ENCODE data around the gene KIF3C.

The KIF3C gene

GRCh38 chr2:25991965-25992364, 9.7 kb upstream of the KIF3C start:
- TF ChIP-seq MYC (IDR thresholded peaks at IDR 0.05; ENCODE audit: low read depth, low read length) = no peak
- TF ChIP-seq POLR2A (IDR thresholded peaks at IDR 0.05; ENCODE audit: extremely low read depth, insufficient read length) = no peak
- TF ChIP-seq CTCF (IDR thresholded peaks at IDR 0.05; ENCODE audit: low read depth, low read length) = no peak
- no peak for TF ChIP-seq MAX (IDR thresholded peaks at IDR 0.05; ENCODE audit: low read depth, low read length)
- DNase-seq (ENCODE audit: low read depth) = peak; percentile 31
- no peak overlapping the region for H3K4me3 ChIP-seq (ENCODE audit: low read depth, low read length)

GRCh38 chr2:25989154-25989553, 6.9 kb upstream of the KIF3C start:
- DNase-seq (ENCODE audit: low read depth) = no peak
- no peak overlapping the region for H3K4me3 ChIP-seq (ENCODE audit: low read depth, low read length)
- TF ChIP-seq POLR2A (IDR thresholded peaks at IDR 0.05; ENCODE audit: extremely low read depth, insufficient read length) = no peak

GRCh38 chr2:25988134-25988533, 5.8 kb upstream of the KIF3C start:
- TF ChIP-seq POLR2A (IDR thresholded peaks at IDR 0.05; ENCODE audit: extremely low read depth, insufficient read length) = no peak
- TF ChIP-seq CTCF (IDR thresholded peaks at IDR 0.05; ENCODE audit: low read depth, low read length) = no peak
- no peak for TF ChIP-seq MAX (IDR thresholded peaks at IDR 0.05; ENCODE audit: low read depth, low read length)
- TF ChIP-seq MYC (IDR thresholded peaks at IDR 0.05; ENCODE audit: low read depth, low read length) = no peak
- no peak overlapping the region for H3K4me3 ChIP-seq (ENCODE audit: low read depth, low read length)
- no peak for DNase-seq (ENCODE audit: low read depth)

GRCh38 chr2:25983735-25984134, 1.4 kb upstream of the KIF3C start:
- DNase-seq (ENCODE audit: low read depth) = no peak
- TF ChIP-seq MYC (IDR thresholded peaks at IDR 0.05; ENCODE audit: low read depth, low read length) = no peak
- no peak for TF ChIP-seq CTCF (IDR thresholded peaks at IDR 0.05; ENCODE audit: low read depth, low read length)
- no peak for TF ChIP-seq POLR2A (IDR thresholded peaks at IDR 0.05; ENCODE audit: extremely low read depth, insufficient read length)
- no peak for TF ChIP-seq MAX (IDR thresholded peaks at IDR 0.05; ENCODE audit: low read depth, low read length)
- H3K4me3 ChIP-seq (ENCODE audit: low read depth, low read length) = no peak overlapping the region

- TF ChIP-seq CTCF (IDR thresholded peaks at IDR 0.05; ENCODE audit: low read depth, low read length) = no peak
- no peak for TF ChIP-seq MAX (IDR thresholded peaks at IDR 0.05; ENCODE audit: low read depth, low read length)
- TF ChIP-seq POLR2A (IDR thresholded peaks at IDR 0.05; ENCODE audit: extremely low read depth, insufficient read length) = no peak
- TF ChIP-seq MYC (IDR thresholded peaks at IDR 0.05; ENCODE audit: low read depth, low read length) = no peak
- H3K4me3 ChIP-seq (ENCODE audit: low read depth, low read length) = no peak overlapping the region
- no peak for DNase-seq (ENCODE audit: low read depth)
Measured at GRCh38 chr2:25982968-25983280, 627 bp upstream of the KIF3C start.

- TF ChIP-seq POLR2A (IDR thresholded peaks at IDR 0.05; ENCODE audit: extremely low read depth, insufficient read length) = no peak
- TF ChIP-seq CTCF (IDR thresholded peaks at IDR 0.05; ENCODE audit: low read depth, low read length) = no peak
- no peak for TF ChIP-seq MYC (IDR thresholded peaks at IDR 0.05; ENCODE audit: low read depth, low read length)
- no peak for TF ChIP-seq MAX (IDR thresholded peaks at IDR 0.05; ENCODE audit: low read depth, low read length)
- H3K4me3 ChIP-seq (ENCODE audit: low read depth, low read length) = peak overlapping the region; percentile 67
- no peak for DNase-seq (ENCODE audit: low read depth)
Measured at GRCh38 chr2:25981596-25982272, 563 bp downstream of the KIF3C start.
